ENCODE measurements around the gene USP40.

DNA sequence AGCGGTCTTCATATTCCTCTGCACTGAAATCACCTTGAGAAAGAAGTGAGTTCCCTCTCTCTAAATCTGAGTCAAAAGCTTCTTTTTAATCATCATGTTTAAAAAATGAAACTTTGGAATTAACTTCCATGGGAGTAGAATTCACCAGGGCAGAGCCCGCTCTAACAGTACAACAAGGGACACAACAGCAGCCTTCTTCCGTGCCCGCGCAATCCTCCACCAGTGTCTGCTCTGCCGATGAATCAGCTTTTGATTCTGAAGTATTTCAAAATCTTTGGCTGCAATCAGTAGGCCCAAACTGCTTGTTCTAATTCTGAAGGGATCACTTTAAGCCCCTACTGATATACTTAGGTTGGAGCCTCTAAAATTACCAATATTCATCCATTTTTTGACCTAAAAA is 76.9 kb downstream of the USP40 start:
- TF ChIP-seq, protein P1, sequence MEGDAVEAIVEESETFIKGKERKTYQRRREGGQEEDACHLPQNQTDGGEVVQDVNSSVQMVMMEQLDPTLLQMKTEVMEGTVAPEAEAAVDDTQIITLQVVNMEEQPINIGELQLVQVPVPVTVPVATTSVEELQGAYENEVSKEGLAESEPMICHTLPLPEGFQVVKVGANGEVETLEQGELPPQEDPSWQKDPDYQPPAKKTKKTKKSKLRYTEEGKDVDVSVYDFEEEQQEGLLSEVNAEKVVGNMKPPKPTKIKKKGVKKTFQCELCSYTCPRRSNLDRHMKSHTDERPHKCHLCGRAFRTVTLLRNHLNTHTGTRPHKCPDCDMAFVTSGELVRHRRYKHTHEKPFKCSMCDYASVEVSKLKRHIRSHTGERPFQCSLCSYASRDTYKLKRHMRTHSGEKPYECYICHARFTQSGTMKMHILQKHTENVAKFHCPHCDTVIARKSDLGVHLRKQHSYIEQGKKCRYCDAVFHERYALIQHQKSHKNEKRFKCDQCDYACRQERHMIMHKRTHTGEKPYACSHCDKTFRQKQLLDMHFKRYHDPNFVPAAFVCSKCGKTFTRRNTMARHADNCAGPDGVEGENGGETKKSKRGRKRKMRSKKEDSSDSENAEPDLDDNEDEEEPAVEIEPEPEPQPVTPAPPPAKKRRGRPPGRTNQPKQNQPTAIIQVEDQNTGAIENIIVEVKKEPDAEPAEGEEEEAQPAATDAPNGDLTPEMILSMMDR (conservative IDR thresholded peaks at IDR 0.05; ENCODE audit: low read depth in 2 of 2): no peak
- TF ChIP-seq, protein P2, sequence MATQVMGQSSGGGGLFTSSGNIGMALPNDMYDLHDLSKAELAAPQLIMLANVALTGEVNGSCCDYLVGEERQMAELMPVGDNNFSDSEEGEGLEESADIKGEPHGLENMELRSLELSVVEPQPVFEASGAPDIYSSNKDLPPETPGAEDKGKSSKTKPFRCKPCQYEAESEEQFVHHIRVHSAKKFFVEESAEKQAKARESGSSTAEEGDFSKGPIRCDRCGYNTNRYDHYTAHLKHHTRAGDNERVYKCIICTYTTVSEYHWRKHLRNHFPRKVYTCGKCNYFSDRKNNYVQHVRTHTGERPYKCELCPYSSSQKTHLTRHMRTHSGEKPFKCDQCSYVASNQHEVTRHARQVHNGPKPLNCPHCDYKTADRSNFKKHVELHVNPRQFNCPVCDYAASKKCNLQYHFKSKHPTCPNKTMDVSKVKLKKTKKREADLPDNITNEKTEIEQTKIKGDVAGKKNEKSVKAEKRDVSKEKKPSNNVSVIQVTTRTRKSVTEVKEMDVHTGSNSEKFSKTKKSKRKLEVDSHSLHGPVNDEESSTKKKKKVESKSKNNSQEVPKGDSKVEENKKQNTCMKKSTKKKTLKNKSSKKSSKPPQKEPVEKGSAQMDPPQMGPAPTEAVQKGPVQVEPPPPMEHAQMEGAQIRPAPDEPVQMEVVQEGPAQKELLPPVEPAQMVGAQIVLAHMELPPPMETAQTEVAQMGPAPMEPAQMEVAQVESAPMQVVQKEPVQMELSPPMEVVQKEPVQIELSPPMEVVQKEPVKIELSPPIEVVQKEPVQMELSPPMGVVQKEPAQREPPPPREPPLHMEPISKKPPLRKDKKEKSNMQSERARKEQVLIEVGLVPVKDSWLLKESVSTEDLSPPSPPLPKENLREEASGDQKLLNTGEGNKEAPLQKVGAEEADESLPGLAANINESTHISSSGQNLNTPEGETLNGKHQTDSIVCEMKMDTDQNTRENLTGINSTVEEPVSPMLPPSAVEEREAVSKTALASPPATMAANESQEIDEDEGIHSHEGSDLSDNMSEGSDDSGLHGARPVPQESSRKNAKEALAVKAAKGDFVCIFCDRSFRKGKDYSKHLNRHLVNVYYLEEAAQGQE (IDR thresholded peaks at IDR 0.05; ENCODE audit: unreplicated experiment): no peak
- TF ChIP-seq POLR2AphosphoS5 (IDR thresholded peaks at IDR 0.05; ENCODE audit: low read depth): no peak
- TF ChIP-seq EZH2 (IDR thresholded peaks at IDR 0.05; ENCODE audit: low read depth, unreplicated experiment): no peak
- TF ChIP-seq, protein P3, sequence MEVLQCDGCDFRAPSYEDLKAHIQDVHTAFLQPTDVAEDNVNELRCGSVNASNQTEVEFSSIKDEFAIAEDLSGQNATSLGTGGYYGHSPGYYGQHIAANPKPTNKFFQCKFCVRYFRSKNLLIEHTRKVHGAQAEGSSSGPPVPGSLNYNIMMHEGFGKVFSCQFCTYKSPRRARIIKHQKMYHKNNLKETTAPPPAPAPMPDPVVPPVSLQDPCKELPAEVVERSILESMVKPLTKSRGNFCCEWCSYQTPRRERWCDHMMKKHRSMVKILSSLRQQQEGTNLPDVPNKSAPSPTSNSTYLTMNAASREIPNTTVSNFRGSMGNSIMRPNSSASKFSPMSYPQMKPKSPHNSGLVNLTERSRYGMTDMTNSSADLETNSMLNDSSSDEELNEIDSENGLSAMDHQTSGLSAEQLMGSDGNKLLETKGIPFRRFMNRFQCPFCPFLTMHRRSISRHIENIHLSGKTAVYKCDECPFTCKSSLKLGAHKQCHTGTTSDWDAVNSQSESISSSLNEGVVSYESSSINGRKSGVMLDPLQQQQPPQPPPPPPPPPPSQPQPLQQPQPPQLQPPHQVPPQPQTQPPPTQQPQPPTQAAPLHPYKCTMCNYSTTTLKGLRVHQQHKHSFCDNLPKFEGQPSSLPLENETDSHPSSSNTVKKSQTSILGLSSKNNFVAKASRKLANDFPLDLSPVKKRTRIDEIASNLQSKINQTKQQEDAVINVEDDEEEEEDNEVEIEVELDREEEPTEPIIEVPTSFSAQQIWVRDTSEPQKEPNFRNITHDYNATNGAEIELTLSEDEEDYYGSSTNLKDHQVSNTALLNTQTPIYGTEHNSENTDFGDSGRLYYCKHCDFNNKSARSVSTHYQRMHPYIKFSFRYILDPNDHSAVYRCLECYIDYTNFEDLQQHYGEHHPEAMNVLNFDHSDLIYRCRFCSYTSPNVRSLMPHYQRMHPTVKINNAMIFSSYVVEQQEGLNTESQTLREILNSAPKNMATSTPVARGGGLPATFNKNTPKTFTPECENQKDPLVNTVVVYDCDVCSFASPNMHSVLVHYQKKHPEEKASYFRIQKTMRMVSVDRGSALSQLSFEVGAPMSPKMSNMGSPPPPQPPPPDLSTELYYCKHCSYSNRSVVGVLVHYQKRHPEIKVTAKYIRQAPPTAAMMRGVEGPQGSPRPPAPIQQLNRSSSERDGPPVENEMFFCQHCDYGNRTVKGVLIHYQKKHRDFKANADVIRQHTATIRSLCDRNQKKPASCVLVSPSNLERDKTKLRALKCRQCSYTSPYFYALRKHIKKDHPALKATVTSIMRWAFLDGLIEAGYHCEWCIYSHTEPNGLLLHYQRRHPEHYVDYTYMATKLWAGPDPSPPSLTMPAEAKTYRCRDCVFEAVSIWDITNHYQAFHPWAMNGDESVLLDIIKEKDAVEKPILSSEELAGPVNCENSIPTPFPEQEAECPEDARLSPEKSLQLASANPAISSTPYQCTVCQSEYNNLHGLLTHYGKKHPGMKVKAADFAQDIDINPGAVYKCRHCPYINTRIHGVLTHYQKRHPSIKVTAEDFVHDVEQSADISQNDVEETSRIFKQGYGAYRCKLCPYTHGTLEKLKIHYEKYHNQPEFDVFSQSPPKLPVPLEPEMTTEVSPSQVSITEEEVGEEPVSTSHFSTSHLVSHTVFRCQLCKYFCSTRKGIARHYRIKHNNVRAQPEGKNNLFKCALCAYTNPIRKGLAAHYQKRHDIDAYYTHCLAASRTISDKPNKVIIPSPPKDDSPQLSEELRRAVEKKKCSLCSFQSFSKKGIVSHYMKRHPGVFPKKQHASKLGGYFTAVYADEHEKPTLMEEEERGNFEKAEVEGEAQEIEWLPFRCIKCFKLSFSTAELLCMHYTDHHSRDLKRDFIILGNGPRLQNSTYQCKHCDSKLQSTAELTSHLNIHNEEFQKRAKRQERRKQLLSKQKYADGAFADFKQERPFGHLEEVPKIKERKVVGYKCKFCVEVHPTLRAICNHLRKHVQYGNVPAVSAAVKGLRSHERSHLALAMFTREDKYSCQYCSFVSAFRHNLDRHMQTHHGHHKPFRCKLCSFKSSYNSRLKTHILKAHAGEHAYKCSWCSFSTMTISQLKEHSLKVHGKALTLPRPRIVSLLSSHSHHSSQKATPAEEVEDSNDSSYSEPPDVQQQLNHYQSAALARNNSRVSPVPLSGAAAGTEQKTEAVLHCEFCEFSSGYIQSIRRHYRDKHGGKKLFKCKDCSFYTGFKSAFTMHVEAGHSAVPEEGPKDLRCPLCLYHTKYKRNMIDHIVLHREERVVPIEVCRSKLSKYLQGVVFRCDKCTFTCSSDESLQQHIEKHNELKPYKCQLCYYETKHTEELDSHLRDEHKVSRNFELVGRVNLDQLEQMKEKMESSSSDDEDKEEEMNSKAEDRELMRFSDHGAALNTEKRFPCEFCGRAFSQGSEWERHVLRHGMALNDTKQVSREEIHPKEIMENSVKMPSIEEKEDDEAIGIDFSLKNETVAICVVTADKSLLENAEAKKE (CRISPR knock-in tag; IDR thresholded peaks at IDR 0.05): no peak
- TF ChIP-seq, protein P4, sequence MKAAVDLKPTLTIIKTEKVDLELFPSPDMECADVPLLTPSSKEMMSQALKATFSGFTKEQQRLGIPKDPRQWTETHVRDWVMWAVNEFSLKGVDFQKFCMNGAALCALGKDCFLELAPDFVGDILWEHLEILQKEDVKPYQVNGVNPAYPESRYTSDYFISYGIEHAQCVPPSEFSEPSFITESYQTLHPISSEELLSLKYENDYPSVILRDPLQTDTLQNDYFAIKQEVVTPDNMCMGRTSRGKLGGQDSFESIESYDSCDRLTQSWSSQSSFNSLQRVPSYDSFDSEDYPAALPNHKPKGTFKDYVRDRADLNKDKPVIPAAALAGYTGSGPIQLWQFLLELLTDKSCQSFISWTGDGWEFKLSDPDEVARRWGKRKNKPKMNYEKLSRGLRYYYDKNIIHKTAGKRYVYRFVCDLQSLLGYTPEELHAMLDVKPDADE (IDR thresholded peaks at IDR 0.05): no peak
- no peak for TF ChIP-seq EZH2phosphoT487 (IDR thresholded peaks at IDR 0.05; ENCODE audit: unreplicated experiment)
- no peak for TF ChIP-seq JUNB (IDR thresholded peaks at IDR 0.05; ENCODE audit: unreplicated experiment)
- TF ChIP-seq CREB1 (CRISPR knock-in tag; IDR thresholded peaks at IDR 0.05; ENCODE audit: low read depth): no peak
- TF ChIP-seq ZNF114 (CRISPR knock-in tag; IDR thresholded peaks at IDR 0.05): no peak
- no peak for TF ChIP-seq STAT1 (IDR thresholded peaks at IDR 0.05; ENCODE audit: unreplicated experiment)
- TF ChIP-seq ZNF331 (CRISPR knock-in tag; IDR thresholded peaks at IDR 0.05; ENCODE audit: low read depth): no peak
- TF ChIP-seq NANOG (IDR thresholded peaks at IDR 0.05; ENCODE audit: borderline replicate concordance): no peak

All from GM23338 (cell line).